Measurements from ENCODE around the gene MXD3. TPM values are rescaled to one million over a fixed set of nuclear protein-coding genes. Genes with fewer than 3 reads are reported as not detected.

The MXD3 gene
- total and polyA plus RNA-seq, 2 experiments from 2014 or later, result 9.9 to 11.6 TPM

GRCh38 chr5:177335701-177336065 is 24.0 kb upstream of the MXD3 start (continued):
- TF ChIP-seq ZNF462 (CRISPR knock-in tag; IDR thresholded peaks at IDR 0.05) (no peak), EZH2 (IDR thresholded peaks at IDR 0.05; ENCODE audit: low read depth, unreplicated experiment) (no peak), POLR2AphosphoS5 (IDR thresholded peaks at IDR 0.05; ENCODE audit: low read depth) (no peak), NANOG (IDR thresholded peaks at IDR 0.05; ENCODE audit: borderline replicate concordance) (no peak), EZH2phosphoT487 (IDR thresholded peaks at IDR 0.05; ENCODE audit: unreplicated experiment) (no peak), CREB1 (CRISPR knock-in tag; IDR thresholded peaks at IDR 0.05; ENCODE audit: low read depth) (no peak)
- TF ChIP-seq, protein P1, sequence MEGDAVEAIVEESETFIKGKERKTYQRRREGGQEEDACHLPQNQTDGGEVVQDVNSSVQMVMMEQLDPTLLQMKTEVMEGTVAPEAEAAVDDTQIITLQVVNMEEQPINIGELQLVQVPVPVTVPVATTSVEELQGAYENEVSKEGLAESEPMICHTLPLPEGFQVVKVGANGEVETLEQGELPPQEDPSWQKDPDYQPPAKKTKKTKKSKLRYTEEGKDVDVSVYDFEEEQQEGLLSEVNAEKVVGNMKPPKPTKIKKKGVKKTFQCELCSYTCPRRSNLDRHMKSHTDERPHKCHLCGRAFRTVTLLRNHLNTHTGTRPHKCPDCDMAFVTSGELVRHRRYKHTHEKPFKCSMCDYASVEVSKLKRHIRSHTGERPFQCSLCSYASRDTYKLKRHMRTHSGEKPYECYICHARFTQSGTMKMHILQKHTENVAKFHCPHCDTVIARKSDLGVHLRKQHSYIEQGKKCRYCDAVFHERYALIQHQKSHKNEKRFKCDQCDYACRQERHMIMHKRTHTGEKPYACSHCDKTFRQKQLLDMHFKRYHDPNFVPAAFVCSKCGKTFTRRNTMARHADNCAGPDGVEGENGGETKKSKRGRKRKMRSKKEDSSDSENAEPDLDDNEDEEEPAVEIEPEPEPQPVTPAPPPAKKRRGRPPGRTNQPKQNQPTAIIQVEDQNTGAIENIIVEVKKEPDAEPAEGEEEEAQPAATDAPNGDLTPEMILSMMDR (conservative IDR thresholded peaks at IDR 0.05; ENCODE audit: low read depth in 2 of 2), result no peak
- TF ChIP-seq, protein P2, sequence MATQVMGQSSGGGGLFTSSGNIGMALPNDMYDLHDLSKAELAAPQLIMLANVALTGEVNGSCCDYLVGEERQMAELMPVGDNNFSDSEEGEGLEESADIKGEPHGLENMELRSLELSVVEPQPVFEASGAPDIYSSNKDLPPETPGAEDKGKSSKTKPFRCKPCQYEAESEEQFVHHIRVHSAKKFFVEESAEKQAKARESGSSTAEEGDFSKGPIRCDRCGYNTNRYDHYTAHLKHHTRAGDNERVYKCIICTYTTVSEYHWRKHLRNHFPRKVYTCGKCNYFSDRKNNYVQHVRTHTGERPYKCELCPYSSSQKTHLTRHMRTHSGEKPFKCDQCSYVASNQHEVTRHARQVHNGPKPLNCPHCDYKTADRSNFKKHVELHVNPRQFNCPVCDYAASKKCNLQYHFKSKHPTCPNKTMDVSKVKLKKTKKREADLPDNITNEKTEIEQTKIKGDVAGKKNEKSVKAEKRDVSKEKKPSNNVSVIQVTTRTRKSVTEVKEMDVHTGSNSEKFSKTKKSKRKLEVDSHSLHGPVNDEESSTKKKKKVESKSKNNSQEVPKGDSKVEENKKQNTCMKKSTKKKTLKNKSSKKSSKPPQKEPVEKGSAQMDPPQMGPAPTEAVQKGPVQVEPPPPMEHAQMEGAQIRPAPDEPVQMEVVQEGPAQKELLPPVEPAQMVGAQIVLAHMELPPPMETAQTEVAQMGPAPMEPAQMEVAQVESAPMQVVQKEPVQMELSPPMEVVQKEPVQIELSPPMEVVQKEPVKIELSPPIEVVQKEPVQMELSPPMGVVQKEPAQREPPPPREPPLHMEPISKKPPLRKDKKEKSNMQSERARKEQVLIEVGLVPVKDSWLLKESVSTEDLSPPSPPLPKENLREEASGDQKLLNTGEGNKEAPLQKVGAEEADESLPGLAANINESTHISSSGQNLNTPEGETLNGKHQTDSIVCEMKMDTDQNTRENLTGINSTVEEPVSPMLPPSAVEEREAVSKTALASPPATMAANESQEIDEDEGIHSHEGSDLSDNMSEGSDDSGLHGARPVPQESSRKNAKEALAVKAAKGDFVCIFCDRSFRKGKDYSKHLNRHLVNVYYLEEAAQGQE (IDR thresholded peaks at IDR 0.05; ENCODE audit: unreplicated experiment), result no peak

Data from GM23338 (cell line).